ENCODE results near the gene PLEKHH2.
"Not testable (repeated sequence)": the region's sequence is repeated elsewhere in the genome, so short reads cannot be mapped to it uniquely, and the experiment has no call there.

PLEKHH2 gene

GRCh38 chr2:43637030-43637803 lies at the start of gene PLEKHH2:
TSS of gene PLEKHH2 (plus strand) at chr2:43637260. CDS start at chr2:43644674, 7,414 bp downstream.
- H3K27ac Mint-ChIP-seq: no peak within 1 kb of the TSS

GRCh38 chr2:43592443-43592842 lies 44.6 kb upstream of the PLEKHH2 start:
- H3K27ac Mint-ChIP-seq: no peak overlapping the region
- no peaks in the 10 kb centered on the region for H3K36me3 Mint-ChIP-seq
- peaks cover 38% of the 10 kb centered on the region for H3K4me1 Mint-ChIP-seq
- H3K9me3 Mint-ChIP-seq: no peaks in the 10 kb centered on the region
- no peak overlapping the region for H3K4me3 Mint-ChIP-seq
- no peaks in the 10 kb centered on the region for H3K27me3 Mint-ChIP-seq

More at GRCh38 chr2:43637030-43637803, at the start of gene PLEKHH2:
- Mint-ChIP-seq H3K27me3 (peaks cover 8% of the 10 kb centered on the region), H3K4me3 (peak within 1 kb of the TSS; percentile 93), H3K9me3 (no peaks in the 10 kb centered on the region), H3K4me1 (peaks cover 21% of the 10 kb centered on the region), H3K36me3 (no peaks in the 10 kb centered on the region)

GRCh38 chr2:43593254-43593653 lies 43.8 kb upstream of the PLEKHH2 start:
- peak overlapping the region; percentile 68 for H3K4me3 Mint-ChIP-seq
- no peaks in the 10 kb centered on the region for H3K9me3 Mint-ChIP-seq
- H3K4me1 Mint-ChIP-seq: peaks cover 40% of the 10 kb centered on the region
- H3K36me3 Mint-ChIP-seq: no peaks in the 10 kb centered on the region
- H3K27ac Mint-ChIP-seq: peak overlapping the region; percentile 51
- peaks cover 1% of the 10 kb centered on the region for H3K27me3 Mint-ChIP-seq

GRCh38 chr2:43594875-43595274 lies 42.2 kb upstream of the PLEKHH2 start:
- H3K4me3 Mint-ChIP-seq: peak overlapping the region; percentile 98
- H3K4me1 Mint-ChIP-seq: peaks cover 40% of the 10 kb centered on the region
- no peaks in the 10 kb centered on the region for H3K9me3 Mint-ChIP-seq
- H3K27ac Mint-ChIP-seq: peak overlapping the region; percentile 98
- H3K36me3 Mint-ChIP-seq: no peaks in the 10 kb centered on the region
- H3K27me3 Mint-ChIP-seq: peaks cover 1% of the 10 kb centered on the region

- Mint-ChIP-seq H3K4me3 (peak within 1 kb of the TSS; percentile 98), H3K27ac (peak within 1 kb of the TSS; percentile 98), H3K4me1 (peaks cover 40% of the 10 kb centered on the region), H3K9me3 (no peaks in the 10 kb centered on the region), H3K27me3 (peaks cover 1% of the 10 kb centered on the region), H3K36me3 (no peaks in the 10 kb centered on the region)
Measured at GRCh38 chr2:43595603-43596412, 41.3 kb upstream of the PLEKHH2 start, which contains the start of gene THADA. TSS of gene THADA (minus strand) at chr2:43596038. CDS start at chr2:43592392, 3,646 bp downstream.

- not testable (repeated sequence) for H3K27me3 Mint-ChIP-seq, H3K4me3 Mint-ChIP-seq, H3K9me3 Mint-ChIP-seq, H3K27ac Mint-ChIP-seq, H3K36me3 Mint-ChIP-seq
- H3K4me1 Mint-ChIP-seq: peaks cover 20% of the 10 kb centered on the region
Measured at GRCh38 chr2:43600596-43600995, 36.5 kb upstream of the PLEKHH2 start.

GRCh38 chr2:43604674-43605073 lies 32.4 kb upstream of the PLEKHH2 start:
- Mint-ChIP-seq H3K4me1 (peaks cover 4% of the 10 kb centered on the region), H3K27ac (no peak overlapping the region), H3K9me3 (no peaks in the 10 kb centered on the region), H3K36me3 (no peaks in the 10 kb centered on the region), H3K4me3 (no peak overlapping the region), H3K27me3 (no peaks in the 10 kb centered on the region)

- no peak overlapping the region for H3K4me3 Mint-ChIP-seq
- peaks cover 4% of the 10 kb centered on the region for H3K4me1 Mint-ChIP-seq
- H3K27ac Mint-ChIP-seq: peak overlapping the region; percentile 18
- H3K36me3 Mint-ChIP-seq: no peaks in the 10 kb centered on the region
- H3K27me3 Mint-ChIP-seq: no peaks in the 10 kb centered on the region
- no peaks in the 10 kb centered on the region for H3K9me3 Mint-ChIP-seq
Measured at GRCh38 chr2:43605079-43605655, 31.9 kb upstream of the PLEKHH2 start.

- H3K4me3 Mint-ChIP-seq: no peak overlapping the region
- H3K4me1 Mint-ChIP-seq: peaks cover 4% of the 10 kb centered on the region
- H3K27ac Mint-ChIP-seq: no peak overlapping the region
- H3K36me3 Mint-ChIP-seq: no peaks in the 10 kb centered on the region
- H3K9me3 Mint-ChIP-seq: no peaks in the 10 kb centered on the region
- H3K27me3 Mint-ChIP-seq: no peaks in the 10 kb centered on the region
Measured at GRCh38 chr2:43605851-43606250, 31.2 kb upstream of the PLEKHH2 start.

GRCh38 chr2:43609290-43609918 lies 27.7 kb upstream of the PLEKHH2 start:
- Mint-ChIP-seq H3K4me3 (no peak overlapping the region), H3K4me1 (peaks cover 9% of the 10 kb centered on the region), H3K36me3 (no peaks in the 10 kb centered on the region), H3K27ac (no peak overlapping the region), H3K27me3 (no peaks in the 10 kb centered on the region), H3K9me3 (no peaks in the 10 kb centered on the region)

GRCh38 chr2:43610361-43610760 lies 26.7 kb upstream of the PLEKHH2 start:
- no peak overlapping the region for H3K27ac Mint-ChIP-seq
- H3K4me1 Mint-ChIP-seq: peaks cover 5% of the 10 kb centered on the region
- H3K27me3 Mint-ChIP-seq: no peaks in the 10 kb centered on the region
- no peaks in the 10 kb centered on the region for H3K9me3 Mint-ChIP-seq
- H3K4me3 Mint-ChIP-seq: no peak overlapping the region
- no peaks in the 10 kb centered on the region for H3K36me3 Mint-ChIP-seq

GRCh38 chr2:43611987-43612894 lies 24.8 kb upstream of the PLEKHH2 start:
- Mint-ChIP-seq H3K27ac (peak overlapping the region; percentile 3), H3K9me3 (no peaks in the 10 kb centered on the region), H3K4me1 (peaks cover 5% of the 10 kb centered on the region), H3K36me3 (no peaks in the 10 kb centered on the region), H3K27me3 (no peaks in the 10 kb centered on the region), H3K4me3 (no peak overlapping the region)

- H3K9me3 Mint-ChIP-seq: no peaks in the 10 kb centered on the region
- H3K4me3 Mint-ChIP-seq: no peak overlapping the region
- H3K27ac Mint-ChIP-seq: no peak overlapping the region
- no peaks in the 10 kb centered on the region for H3K36me3 Mint-ChIP-seq
- no peaks in the 10 kb centered on the region for H3K27me3 Mint-ChIP-seq
- peaks cover 5% of the 10 kb centered on the region for H3K4me1 Mint-ChIP-seq
Measured at GRCh38 chr2:43612944-43613343, 24.1 kb upstream of the PLEKHH2 start.

GRCh38 chr2:43616967-43617680 lies 19.9 kb upstream of the PLEKHH2 start:
- Mint-ChIP-seq H3K9me3 (no peaks in the 10 kb centered on the region), H3K4me3 (no peak overlapping the region), H3K36me3 (no peaks in the 10 kb centered on the region), H3K27me3 (no peaks in the 10 kb centered on the region), H3K4me1 (peaks cover 5% of the 10 kb centered on the region), H3K27ac (no peak overlapping the region)

Measured in activated naive CD4-positive, alpha-beta T cell treated with anti-CD3 and anti-CD28 coated beads, Interleukin-2, amount 50 U/mL, for 24 hours (primary cell).